Effector memory CD4-positive, alpha-beta T cell (primary cell): ENCODE data around the gene CASP1.

Experiments
- DNase-seq, 3 donors: peaks; one replicate each; pipeline ENCODE4 v3.0.0-alpha.2; 2020
- H3K27ac ChIP-seq: 2 replicates; pipeline ENCODE4 v1.7.0; 2013; ENCODE audit warnings: mild to moderate bottlenecking, low read length, moderate library complexity; ENCODE audit not compliant: insufficient read depth, poor library complexity, severe bottlenecking
- H3K27me3 ChIP-seq: replicated peaks from 2 replicates; pipeline ENCODE4 v1.7.0; 2013; ENCODE audit warnings: mild to moderate bottlenecking, low read length; ENCODE audit not compliant: insufficient read depth, control insufficient read depth, poor library complexity, severe bottlenecking
- H3K36me3 ChIP-seq: 2 replicates; pipeline ENCODE4 v1.7.0; 2013; ENCODE audit warnings: mild to moderate bottlenecking, low read length, moderate library complexity; ENCODE audit not compliant: control insufficient read depth, insufficient read depth
- H3K4me1 ChIP-seq: 2 replicates; pipeline ENCODE4 v1.7.0; 2013; ENCODE audit warnings: low read length, mild to moderate bottlenecking; ENCODE audit not compliant: control insufficient read depth, insufficient read depth, poor library complexity, severe bottlenecking
- H3K4me3 ChIP-seq: 2 replicates; pipeline ENCODE4 v1.7.0; 2013; ENCODE audit warnings: low read length, low read depth, mild to moderate bottlenecking; ENCODE audit not compliant: insufficient read depth, poor library complexity, severe bottlenecking
- H3K9me3 ChIP-seq: 2 replicates; pipeline ENCODE4 v1.7.0; 2013; ENCODE audit warnings: mild to moderate bottlenecking, low read length, moderate library complexity; ENCODE audit not compliant: control insufficient read depth

CASP1 gene

DNA sequence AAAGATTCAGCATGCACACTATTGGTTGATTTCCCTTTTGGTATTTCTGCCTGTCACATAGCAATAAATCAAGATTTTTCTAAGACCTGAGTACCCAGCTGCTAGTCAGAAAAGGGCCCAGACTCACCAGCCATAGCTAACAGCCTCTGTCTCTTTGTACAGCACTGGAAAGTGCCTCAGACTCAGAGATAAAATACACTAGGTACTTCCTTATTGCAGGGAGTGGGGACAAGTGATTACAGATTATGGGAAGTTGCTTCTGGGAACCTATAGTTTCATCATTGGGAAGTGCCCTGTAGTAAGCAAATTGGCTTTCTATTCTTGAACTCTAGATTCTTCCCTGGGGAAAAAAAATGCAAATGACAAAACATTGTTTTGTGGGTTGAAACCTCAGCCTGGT, 11.9 kb downstream of the CASP1 start, which contains the start of gene CASP5:
Gene CASP5 (minus strand): TSS at position 166 of the 400 bp plus-strand sequence. CDS start 32 bp downstream, at position 134.
- DNase-seq: no peak
- peaks cover 25% of the 10 kb centered on the region for H3K36me3 ChIP-seq
- no peak within 1 kb of the TSS for H3K27ac ChIP-seq
- no peaks in the 10 kb centered on the region for H3K9me3 ChIP-seq
- no peaks in the 10 kb centered on the region for H3K4me1 ChIP-seq
- H3K27me3 ChIP-seq: no peaks in the 10 kb centered on the region
- no peak within 1 kb of the TSS for H3K4me3 ChIP-seq

DNA sequence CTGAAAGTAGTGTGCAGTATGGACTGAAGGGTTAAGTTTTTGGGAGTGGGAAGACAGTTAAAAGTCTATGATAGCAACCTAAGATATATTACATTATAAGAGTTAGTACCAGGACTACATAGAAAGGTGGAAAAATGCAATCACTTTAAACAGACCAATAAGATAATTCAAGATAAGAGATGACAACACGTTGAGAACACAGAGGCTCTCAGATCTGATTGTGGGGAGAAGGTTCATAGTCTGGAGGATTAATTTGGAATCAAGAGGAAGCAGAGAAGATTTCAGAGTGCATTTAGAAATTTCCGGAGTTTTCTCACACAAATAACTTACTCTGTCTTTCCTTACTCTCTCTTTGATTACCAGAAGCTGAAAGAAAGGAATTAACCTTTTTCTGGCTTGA, 12.4 kb downstream of the CASP1 start:
- no peaks in the 10 kb centered on the region for H3K4me1 ChIP-seq
- no peaks in the 10 kb centered on the region for H3K9me3 ChIP-seq
- no peak for DNase-seq
- no peaks in the 10 kb centered on the region for H3K27me3 ChIP-seq
- H3K36me3 ChIP-seq: peaks cover 22% of the 10 kb centered on the region
- H3K4me3 ChIP-seq: no peak overlapping the region
- H3K27ac ChIP-seq: no peak overlapping the region

DNA sequence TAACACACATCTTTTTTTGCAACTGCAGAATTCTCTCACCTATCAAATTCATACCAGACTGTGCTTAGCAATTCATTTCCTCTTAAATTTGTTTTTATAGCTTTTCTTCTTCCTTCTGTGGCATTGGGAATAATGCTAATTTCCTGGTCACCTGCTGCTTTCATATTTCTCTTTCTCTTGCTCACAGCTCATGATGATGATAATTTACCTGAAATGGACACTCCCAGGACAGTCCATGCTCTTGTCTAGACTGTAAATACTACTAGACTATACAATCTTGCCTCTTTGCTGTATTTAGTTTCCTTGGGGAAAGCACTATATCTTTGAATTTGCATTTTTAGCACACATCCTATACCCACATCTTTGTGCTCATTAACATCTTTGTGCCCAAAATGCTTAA, 27.5 kb downstream of the CASP1 start:
- Histone ChIP-seq H3K9me3 (no peaks in the 10 kb centered on the region), H3K4me3 (no peak overlapping the region), H3K27ac (no peak overlapping the region), H3K27me3 (no peaks in the 10 kb centered on the region), H3K4me1 (no peaks in the 10 kb centered on the region), H3K36me3 (no peaks in the 10 kb centered on the region)
- DNase-seq: no peak

DNA sequence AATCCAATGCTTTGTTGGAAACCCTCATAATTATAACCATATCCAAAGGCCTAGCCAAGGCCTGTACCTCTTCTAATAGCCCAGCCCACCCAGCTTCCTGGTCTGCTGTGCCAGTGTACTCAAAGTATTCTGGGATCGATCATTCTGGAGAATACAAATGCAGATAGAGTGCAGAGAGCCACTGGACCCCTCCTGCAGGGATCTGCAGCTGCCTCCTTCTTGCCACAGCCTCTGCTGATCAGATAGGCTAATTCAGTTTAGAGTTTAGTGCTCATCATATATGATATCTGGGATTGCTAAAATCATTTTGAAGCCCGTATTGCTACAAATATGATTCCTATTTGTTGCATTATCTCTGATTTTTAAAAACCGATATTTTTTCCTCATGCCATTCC, 29.5 kb downstream of the CASP1 start:
- Histone ChIP-seq H3K4me1 (no peaks in the 10 kb centered on the region), H3K27ac (no peak overlapping the region), H3K9me3 (no peaks in the 10 kb centered on the region), H3K27me3 (no peaks in the 10 kb centered on the region), H3K36me3 (no peaks in the 10 kb centered on the region), H3K4me3 (no peak overlapping the region)
- DNase-seq: no peak

DNA sequence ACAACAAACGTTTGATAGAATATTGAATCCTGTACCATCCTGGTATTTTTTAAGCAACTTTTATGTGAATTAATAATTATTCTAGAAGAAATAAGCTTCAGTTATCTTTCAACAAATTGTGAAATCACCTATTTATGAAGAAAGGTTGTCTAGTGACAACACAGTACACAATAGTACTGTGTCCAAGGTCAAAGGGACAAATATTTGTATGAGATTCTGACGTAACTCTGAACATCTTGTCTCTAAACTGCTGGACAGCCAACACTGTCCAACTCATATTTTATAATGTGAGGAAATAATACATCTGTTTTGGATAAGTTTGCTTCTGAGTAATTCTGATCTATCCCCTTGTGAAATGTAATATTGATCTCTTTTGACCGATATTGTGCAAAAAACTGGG, 30.9 kb downstream of the CASP1 start:
- Histone ChIP-seq H3K27me3 (no peaks in the 10 kb centered on the region), H3K4me3 (no peak overlapping the region)
- no peak for DNase-seq

DNA sequence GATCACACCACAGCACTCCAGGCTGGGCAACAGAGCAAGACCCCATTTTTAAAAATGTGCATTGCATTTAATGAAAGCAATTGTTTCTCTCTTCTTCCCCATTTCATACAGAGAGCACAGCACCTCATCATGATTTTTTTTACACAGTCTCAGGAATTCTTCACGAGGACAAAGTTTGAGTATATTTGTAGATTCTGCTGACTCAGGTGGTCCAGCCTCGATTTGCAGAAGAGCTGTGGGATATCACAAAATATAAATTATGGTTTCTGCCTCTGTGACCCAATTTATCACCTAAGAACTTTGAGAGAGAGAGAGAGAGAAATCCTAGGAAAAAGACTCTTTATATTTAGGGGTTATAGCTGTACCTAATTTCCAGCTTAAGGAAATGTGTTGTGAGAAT, 31.8 kb downstream of the CASP1 start:
- no peak for DNase-seq
- no peaks in the 10 kb centered on the region for H3K9me3 ChIP-seq
- H3K27ac ChIP-seq: no peak overlapping the region
- H3K4me1 ChIP-seq: no peaks in the 10 kb centered on the region
- H3K4me3 ChIP-seq: no peak overlapping the region
- no peaks in the 10 kb centered on the region for H3K27me3 ChIP-seq
- no peaks in the 10 kb centered on the region for H3K36me3 ChIP-seq

More for the DNA sequence above, 30.9 kb downstream of the CASP1 start:
- no peaks in the 10 kb centered on the region for H3K9me3 ChIP-seq
- no peak overlapping the region for H3K27ac ChIP-seq
- no peaks in the 10 kb centered on the region for H3K36me3 ChIP-seq
- H3K4me1 ChIP-seq: no peaks in the 10 kb centered on the region

DNA sequence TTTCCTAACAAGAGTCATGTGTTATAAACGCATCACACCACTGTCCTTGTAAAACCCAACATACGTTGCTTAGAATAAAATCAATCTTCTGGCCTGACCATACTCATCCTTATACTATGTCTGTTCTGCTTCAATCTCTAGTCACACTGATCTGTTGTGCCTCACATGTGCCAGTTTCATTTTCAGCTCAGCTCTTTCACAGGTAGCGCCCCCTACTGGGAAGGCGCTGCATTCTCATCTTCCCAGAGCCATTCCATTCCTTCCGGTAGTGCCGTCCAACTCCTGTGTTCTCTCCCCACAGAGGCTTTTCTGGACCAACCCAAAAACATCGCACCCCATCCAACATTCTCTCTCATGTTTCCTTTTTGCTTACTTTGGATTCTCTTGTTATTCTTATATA, 34.1 kb downstream of the CASP1 start:
- H3K4me1 ChIP-seq: no peaks in the 10 kb centered on the region
- no peaks in the 10 kb centered on the region for H3K9me3 ChIP-seq
- H3K36me3 ChIP-seq: no peaks in the 10 kb centered on the region
- no peak overlapping the region for H3K27ac ChIP-seq
- H3K27me3 ChIP-seq: no peaks in the 10 kb centered on the region
- DNase-seq: peak; percentile 5 to 41 (median 30)
- no peak overlapping the region for H3K4me3 ChIP-seq

DNA sequence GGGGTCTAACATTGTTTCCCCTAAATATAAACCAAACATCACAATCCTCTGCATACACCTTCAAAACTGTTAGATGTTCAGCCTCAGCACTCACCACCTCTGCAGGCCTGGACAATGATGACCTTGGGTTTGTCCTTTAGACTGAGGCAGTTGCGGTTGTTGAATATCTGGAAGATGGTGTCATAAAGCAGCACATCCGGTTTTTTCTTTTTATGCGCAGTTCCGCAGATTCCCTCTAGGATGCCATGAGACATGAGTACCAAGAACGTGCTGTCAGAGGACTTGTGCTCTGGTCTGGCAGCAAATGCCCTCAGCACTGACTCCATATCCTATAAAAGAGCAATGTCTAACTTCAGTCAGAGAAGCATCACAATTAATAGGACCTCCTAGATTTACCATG, 34.8 kb downstream of the CASP1 start:
- Histone ChIP-seq H3K9me3 (no peaks in the 10 kb centered on the region), H3K4me3 (no peak overlapping the region), H3K27ac (no peak overlapping the region), H3K27me3 (no peaks in the 10 kb centered on the region), H3K4me1 (no peaks in the 10 kb centered on the region), H3K36me3 (no peaks in the 10 kb centered on the region)
- no peak for DNase-seq

DNA sequence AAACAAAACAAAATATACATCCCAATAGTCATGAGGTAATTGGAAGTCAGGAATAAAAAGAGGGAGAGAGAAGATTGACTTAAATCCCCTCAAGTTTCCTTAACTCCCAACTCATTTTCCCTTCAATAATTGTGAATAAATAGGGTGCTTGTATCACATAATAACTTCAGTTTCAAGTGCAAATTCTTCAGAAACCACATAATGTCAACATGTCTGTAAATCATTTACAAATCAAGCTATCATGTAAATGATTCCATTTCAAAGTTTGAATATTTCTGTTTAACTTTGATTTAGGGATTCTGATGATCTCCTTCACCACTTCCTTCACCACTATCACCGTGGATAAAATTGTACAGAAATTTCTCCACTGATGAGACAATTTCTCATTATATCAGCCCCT, 35.2 kb downstream of the CASP1 start:
- Histone ChIP-seq H3K27me3 (no peaks in the 10 kb centered on the region), H3K27ac (no peak overlapping the region), H3K9me3 (no peaks in the 10 kb centered on the region), H3K36me3 (no peaks in the 10 kb centered on the region), H3K4me3 (no peak overlapping the region), H3K4me1 (peaks cover 3% of the 10 kb centered on the region)
- DNase-seq: no peak

DNA sequence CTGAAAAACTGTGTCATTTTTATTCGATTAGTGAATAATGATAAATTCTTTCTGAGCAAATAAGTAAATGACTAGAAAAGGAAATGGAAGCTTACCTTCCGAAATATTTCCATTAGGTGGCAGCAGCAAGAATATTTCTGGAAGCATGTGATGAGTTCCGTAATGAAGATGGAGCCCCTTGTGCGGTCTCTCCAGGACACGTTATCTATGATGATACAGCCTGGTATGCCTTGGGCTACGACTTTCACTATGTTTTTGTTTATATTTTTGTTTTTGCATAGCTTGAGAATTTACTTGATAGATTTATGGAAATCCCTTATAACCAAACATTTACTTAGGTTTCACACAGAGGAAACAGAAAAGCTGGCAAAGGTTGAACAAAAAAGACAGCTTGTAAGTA, 37.7 kb downstream of the CASP1 start:
- H3K4me3 ChIP-seq: no peak overlapping the region
- H3K27ac ChIP-seq: no peak overlapping the region
- H3K36me3 ChIP-seq: no peaks in the 10 kb centered on the region
- H3K4me1 ChIP-seq: peaks cover 4% of the 10 kb centered on the region
- no peaks in the 10 kb centered on the region for H3K9me3 ChIP-seq
- H3K27me3 ChIP-seq: no peaks in the 10 kb centered on the region
- no peak for DNase-seq

DNA sequence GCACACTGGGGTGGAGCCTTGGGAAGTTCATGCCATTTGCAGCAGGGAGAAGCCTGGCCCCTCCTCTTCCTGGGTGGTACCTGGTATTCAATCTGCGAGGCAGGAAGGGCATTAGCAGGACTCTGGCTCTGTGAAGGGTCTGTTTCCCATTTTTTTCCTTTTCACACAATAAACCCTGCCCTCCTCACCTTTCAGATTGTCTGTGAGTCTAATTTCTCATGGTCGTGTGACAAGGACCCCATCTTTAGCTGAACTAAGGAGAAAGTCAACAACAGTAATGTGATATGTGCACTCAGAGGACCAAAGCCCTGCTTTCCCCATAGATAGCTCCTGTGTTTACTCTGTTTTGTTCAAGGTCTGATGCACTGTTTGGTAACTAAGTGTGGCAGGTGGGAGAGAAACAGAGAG, 39.9 kb downstream of the CASP1 start:
- no peaks in the 10 kb centered on the region for H3K27me3 ChIP-seq
- no peaks in the 10 kb centered on the region for H3K9me3 ChIP-seq
- H3K4me1 ChIP-seq: peaks cover 4% of the 10 kb centered on the region
- H3K36me3 ChIP-seq: no peaks in the 10 kb centered on the region
- H3K27ac ChIP-seq: no peak overlapping the region
- H3K4me3 ChIP-seq: no peak overlapping the region
- no peak for DNase-seq
